Stimulated activated CD8-positive, alpha-beta memory T cell treated with anti-CD3 and anti-CD28 coated beads, Interleukin-4, amount 100 ng/mL, for 48 hours (primary cell): ENCODE results near the gene ARID3B.
"Not testable (repeated sequence)": the region's sequence is repeated elsewhere in the genome, so short reads cannot be mapped to it uniquely, and the experiment has no call there.

Source experiments
- DNase-seq: peaks from one replicate; pipeline ENCODE4 v3.0.0-alpha.2; 2020

The ARID3B gene

DNA sequence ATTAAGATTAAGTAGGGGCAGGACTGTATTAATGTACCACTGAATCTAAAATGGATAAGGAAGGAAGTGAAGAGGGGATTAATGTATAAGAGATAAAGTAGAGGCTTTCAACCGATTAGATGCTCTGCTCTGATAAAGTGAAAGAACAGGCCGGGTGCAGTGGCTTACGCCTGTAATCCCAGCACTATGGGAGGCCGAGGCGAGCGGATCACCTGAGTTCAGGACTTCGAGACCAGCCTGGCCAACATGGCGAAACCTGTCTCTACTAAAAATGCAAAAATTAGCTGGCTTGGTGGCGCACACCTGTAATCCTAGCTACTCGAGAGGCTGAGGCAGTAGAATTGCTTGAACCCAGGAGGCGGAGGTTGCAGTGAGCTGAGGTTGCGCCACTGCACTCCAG is 1.5 kb upstream of the ARID3B start:
- DNase-seq: not testable (repeated sequence)

DNA sequence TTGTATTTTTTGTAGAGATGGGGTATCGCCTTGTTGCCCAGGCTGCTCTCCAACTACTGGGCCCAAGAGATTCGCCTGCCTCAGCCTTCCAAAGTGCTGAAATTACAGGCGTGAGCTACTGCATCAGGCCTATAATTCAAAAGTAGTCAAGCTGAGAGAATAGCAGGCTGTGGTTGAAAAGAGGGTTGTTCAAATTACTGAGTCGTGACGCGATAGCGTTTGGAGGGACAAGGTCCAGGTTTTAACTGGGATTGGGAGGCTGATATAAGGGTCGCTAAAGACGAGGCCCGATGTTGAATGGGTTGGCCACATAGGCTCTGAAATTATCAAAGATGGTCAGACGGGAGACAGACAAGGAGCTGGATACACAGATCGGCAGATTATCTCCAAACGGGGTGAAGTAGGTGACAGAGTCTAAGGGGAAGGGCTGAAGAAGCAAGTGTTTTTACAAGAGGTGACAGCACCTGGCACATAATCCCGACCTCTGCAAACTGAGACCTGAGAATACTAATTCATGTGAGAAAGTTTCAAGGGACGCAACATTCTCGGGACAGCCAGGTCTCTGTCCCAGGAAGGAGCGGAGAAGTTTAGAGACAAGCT is 759 bp upstream of the ARID3B start:
- no peak for DNase-seq

DNA sequence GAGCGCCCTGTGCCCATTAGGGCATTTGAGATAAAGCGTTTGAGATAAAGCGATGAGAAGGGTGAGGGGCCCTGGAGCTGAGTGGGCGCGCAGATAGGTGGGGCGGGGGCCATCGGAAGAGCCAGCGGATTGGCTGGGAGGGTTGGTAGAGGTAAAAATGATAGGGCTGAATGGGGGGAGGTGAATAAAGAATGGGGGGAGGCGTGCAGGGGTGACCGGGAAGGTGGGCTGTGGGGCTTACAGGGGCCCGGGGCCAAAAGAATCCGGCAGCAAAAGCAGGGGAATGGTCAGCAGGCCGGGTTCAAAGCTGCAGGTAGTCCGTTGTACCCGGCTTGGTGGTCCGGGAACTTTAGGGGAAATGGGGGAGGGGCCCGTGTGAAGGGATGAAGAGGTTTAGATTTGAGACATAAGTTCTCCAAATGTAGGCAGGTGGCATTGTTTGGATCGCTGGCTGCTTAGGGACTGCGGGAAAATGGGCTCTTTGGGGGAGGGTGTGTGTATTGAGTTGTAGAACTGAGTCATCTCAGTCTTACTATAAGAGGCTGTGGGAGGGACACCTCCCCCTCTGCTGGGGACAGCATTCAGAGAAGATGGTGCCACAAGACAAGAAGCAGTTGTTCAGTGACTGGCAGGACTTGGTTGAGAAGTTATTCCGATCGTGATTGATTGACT is 610 bp downstream of the ARID3B start:
- DNase-seq: peak; percentile 78

DNA sequence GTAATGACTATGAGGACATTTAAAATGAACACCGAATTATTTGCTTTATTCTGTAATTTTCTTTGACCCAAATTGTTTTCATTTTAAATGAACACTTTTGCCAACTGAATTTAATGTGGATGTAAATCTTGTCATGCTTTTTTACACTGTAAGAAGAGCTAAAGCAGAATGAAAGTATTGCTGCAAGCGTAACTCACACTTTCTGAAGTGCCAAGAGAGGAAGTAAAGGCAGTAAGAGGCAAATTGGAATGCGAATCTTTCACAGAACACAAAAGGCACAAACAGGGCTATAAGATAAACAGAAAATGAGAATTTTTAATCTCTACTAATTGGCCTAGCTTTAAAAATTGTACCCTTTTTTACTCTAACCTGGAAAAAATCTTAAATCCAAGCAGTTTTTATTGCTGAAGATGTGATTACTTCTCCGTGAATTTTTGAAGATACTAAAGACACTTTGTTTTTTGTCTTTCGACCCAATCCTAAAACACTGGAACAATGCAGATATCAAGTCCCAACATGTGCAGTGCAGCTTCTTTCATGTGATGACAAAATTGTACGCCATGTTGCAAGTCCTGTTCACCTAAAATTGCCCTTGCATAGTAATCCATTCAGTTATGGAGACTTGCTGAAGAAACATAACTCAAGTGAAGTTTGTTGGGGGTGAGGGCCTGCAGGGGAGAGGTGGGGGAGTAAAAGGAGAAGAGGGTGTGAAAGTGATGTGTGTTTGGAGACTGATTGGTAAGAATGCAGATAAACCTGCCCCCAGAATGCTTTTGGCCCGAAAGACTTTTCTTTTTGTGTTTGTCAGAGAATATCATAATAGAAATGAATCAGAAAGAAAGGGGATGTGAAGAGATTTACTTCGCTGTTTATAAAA is 1.4 kb downstream of the ARID3B start:
- DNase-seq: no peak

DNA sequence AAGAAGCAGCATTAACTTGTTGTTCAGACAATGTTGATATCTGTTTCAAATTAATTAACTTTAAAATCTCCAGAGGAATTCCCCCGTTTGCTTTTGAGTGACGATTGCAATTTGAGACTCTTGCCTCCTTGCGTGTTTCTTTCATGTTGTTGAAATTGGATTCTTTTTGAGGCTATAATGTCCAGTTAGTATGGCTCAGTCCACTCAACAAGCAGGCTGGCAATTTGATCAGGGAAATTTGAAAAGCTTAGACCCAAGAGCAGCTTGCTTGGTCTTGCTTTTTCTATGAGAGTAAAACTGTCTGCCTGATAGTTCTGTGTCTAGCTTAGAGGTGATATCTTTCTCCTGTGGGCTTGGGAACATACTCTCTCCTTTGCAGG is 2.0 kb downstream of the ARID3B start:
- DNase-seq: no peak

DNA sequence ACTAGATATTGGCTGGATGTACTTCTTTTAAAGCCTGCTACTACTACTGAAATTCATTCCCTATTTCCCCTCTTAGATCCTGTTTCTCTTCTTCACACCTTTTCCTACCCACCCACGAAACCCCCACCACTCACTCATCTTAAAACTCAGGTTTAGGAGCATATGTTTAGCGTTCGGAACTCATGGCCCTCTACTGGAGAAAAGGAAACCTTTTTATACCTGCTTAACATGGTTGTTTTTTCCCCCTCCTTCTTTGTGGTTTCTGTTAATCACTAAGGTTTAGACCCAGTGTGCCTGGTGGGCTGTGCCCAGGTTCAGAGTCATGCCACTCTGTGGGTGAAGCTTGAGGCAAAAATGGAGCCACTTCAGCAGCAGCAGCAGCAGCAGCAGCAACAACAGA is 2.6 kb downstream of the ARID3B start:
- peak; percentile 35 for DNase-seq

DNA sequence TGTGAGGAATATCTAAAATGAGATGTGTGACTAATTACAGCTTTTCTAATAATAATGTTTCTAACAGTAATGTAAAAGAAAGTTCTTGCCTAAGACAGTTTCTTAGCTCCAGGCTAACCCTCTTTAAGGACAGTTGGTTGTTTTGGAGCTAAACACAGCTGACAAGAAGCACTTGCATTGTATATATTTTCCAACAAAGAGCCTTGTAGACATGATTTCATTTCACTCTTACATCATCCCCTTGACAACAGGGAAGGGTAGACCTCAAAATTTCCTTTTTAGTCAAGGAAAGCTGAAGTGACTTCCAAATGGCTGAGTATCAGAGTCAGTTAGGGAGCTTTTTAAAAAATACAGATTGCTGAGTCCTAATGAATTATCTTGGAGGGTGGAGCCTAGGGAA is 4.1 kb downstream of the ARID3B start:
- no peak for DNase-seq

DNA sequence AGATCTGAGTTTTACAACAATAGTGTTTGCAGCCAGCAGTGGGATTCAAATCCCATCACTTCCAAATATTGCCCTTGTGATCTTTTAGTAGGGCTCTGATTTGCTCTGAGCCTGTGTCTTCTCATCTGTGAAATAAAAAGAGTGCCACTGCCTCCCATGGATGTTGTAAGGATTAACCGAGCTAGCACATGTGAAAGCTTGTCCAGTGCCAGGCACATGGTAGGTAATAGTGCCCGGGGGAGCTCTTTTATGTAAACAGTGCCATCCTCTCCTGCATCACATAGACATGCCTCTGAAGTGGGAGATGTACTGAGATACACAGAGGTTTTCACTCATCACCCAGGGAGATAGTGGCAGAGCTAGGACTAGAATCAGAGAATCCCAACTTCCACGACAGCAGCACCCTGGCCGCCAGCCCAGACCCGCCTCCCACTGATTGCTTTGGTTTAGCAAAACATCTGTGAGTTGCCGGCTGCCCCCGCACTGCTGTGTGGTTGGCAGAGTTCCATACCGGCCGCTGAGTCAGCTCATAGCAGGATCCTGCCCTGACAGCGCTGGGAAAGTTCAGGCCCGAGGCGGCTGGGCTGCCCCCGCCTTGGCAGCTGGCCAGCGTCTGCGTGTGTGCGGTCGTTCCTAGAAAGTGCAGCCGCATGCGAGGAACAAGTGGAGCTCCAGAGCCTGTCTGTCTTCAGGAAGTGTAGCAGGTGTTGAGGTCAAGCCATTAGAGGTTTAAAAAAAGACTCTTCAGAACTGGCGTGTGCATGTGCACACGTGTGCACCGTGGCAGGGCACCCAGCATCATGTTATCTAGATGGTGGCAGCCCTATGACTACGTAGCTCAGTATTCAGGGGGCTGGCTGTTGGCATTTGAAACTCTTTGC is 5.0 kb downstream of the ARID3B start:
- peak; percentile 98 for DNase-seq

DNA sequence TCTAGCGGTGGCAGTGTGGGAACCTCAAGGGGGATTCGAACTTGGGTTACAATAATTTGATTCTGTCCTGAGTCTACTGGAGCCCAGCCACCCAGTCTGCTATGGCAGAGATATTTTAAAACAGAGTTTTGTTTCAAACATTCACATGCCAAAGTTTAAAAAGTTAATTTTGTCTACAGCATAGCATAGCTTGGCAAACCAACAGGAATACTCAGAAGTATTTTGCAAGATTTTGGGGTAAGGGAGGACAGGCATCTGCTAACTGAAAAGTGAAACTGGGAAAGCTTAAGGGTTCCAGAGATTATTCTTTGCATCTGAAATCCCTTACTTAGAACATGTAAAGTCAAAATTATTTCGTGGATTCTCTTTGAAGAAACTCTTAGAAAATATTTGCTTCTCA is 6.6 kb downstream of the ARID3B start:
- no peak for DNase-seq

DNA sequence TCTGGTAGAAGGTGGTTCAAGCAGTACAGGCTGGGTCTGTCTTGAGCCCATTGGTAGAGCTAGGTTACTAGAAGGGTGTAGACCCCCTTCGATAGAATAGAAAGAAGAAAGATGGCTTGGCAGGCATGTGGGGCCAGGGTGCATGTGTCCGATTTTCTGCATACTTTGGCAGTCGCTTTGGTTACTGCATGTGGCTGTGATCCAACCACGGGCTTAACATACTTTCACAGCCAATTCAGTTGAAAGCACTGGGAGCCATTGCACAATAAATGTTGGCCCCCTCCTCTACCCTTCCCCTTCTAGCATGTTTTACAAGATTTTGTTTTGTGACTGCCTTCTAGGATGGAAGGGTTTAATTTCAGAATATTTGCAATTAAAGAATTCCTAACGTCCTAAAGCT is 7.2 kb downstream of the ARID3B start:
- DNase-seq: no peak

DNA sequence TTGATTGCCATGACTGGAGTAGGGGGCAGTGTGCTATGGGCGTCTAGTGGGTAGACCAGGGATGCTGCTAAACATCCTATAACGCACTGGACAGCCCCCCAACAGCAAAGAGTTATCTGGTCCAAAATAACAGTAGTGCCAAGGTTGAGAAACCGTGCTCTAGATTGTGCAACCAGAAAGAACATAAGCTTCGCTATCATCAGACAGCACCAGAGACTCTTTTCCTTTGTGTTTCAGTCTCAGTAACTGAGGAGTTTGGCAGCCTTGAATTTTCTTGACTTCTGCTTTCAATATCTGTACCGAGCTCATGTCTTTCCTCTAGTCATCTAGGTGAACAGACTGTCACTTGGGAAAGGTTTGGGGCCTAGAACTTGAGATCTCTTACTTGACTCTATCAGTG is 8.8 kb downstream of the ARID3B start:
- no peak for DNase-seq

DNA sequence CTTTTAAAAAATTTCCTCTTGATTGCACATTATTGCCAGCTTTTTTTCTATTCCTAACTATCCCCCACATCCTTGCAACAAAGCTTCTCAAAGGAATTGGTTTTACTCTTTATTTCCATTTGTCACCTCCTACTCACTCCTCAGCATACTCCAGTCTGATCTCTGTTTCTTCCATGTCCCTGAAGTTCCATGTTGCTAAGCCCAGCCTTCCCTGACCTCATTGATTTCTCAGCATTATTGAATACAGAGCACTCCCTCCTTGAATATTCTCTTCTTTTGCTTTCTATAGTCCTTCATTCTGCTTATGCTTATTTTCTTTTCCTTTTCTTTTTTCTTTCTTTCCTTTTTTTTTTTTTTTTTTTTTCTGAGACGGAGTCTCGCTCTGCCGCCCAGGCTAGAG is 10.7 kb downstream of the ARID3B start:
- DNase-seq: no peak

DNA sequence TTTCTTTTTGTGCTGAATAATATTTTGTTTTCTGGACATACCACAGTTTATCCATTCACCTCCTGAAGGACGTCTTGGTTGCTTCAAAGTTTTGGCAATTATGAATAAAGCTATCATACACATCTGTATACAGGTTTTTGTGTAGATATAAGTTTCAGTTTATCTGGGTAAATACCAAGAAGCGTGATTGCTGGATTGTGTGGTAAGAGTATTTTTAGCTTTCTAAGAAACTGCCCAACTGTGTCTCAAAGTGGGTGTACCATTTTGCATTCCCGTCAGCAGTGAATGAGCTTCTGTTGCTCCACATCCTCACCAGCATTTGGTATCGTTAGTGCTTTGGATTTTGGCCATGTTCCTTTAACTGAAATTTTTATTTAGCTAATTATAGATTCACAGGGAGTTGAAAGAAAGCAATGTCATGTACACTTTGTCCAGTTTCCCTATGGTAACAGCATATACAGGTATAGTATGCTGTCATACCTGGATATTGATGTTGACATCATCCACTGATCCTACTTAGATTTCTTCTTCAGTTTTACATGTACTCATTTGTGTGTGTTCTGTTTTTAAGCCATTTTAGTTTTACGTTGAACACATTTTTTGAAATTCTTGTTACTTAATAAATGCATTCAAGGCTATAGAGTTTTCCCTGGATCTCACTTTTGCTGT is 11.9 kb downstream of the ARID3B start:
- no peak for DNase-seq

DNA sequence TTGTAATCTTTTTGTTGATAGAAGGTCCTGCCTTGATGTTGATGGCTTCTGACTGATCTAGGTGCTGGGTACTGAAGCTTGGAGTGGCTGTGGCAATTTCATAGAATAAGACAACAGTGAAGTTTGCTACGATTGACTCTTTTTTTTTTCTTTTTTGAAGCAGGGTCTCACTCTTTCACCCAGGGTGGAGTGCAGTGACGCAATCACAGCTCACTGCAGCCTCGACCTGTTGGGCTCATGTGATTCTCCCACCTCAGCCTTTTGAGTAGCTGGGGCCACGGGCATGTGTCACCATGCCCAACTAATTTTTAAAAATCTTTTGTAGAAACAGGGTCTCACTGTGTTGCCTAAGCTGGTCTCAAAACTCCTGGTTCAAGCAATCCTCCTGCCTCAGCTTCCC is 14.2 kb downstream of the ARID3B start:
- DNase-seq: no peak

DNA sequence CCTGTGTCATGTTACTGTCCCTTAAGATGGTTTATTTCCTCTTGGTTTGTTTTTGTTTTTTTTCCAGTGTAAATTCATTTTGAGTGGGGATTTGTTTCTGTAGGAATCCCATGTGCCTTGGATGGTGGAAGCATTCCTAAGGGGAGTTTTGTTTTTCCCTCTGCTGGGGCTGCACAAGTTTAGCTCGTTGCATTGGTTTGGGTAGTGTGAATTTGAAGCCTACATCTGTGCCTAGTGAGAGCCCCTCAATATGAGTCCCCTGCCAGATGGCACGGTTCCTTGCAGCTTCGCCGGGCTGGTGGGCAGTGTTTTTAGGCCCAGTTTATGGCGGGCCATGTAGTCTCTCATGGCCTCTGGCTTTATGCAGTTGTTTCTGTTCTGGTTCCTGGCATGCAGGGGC is 17.7 kb downstream of the ARID3B start:
- no peak for DNase-seq

DNA sequence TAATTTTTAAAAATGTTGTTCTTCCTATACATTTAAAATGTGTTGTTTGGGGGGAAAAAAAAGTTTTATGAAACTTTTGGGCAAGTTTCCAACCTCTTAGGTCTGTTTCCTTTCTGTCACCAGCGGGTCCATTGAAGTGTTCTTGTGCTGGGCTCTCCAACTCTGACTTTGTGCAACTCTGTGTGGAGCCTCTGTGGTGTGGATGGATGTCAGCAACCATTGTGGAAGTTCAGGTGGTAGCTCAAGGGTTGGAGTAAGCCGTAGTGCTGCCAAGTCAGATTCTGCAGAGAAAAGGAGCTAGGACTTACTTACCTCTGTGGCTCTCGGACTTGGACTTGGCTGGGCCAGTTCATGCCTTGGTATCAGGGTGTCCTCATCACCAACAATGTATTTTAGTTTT is 22.4 kb downstream of the ARID3B start:
- DNase-seq: no peak

DNA sequence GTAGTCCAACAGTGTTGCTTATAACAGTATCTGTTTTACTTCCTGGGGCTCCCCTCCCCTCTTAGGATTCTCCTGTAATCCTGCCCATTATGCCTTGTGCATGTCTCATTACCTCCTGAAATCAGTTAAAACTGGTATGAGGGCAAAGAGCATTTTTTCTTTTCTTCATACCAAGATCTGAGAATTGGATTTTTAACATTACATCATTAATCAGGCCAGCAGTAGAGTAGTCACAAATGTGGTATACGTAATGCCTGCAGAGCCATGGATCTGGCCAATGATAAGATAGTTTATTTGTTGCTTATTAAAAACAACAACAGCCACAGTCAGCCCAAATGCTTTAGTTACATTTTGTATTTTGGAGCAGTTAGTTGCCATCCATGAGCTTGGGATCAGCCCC is 23.2 kb downstream of the ARID3B start:
- no peak for DNase-seq

DNA sequence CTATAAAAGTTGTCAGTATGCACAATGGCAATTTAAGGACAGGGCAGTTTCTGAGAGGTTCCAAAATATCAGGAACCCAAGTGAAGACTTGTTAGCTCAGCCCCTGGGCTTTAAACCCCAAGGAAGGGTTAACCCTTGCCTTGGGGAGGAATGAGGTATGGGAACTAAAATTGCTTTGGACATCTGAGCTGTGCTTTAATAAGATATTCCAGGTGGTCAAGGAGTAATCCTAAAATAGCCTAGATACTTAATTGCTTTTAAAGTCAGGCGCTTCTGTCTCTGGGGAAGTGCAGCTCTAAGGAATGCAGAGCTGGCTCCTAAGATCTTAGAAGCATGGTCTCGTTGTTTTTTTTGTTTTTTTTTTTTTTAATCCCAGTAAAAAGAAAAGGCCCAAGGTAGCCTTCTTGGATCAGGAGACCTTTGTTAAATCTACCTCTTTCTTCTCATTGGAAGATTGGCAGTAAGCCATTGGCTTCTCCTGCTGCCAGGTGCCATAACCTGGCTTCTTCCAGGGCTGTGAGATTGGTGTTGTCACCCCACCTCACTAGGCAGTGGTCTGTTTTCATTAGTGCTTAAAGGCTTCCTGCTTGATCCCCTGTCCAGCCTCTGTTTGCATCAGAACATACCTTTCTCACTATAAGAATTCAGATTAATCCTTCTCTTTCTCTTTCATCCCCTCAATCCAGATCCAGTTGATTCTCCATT is 24.5 kb downstream of the ARID3B start:
- DNase-seq: no peak

DNA sequence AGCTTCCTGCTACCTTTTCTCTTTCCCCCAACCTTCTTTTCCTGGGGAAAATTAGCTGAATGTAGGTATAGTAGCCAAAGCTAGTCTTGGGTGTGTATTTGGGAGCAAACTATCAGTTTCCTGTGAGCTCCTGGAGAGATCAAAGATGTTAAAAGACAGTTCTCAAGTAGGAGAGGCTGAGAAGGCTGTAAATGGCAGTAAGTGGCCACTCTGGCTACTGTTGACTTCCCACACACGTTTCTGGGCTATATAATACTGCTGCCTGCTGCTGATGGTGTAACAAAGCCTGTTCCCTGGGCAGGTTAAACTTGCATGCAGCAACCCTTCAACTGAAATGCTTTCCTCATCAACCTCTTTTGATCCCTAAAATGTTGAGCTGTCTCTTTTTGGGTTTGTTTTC is 27.6 kb downstream of the ARID3B start:
- DNase-seq: no peak

DNA sequence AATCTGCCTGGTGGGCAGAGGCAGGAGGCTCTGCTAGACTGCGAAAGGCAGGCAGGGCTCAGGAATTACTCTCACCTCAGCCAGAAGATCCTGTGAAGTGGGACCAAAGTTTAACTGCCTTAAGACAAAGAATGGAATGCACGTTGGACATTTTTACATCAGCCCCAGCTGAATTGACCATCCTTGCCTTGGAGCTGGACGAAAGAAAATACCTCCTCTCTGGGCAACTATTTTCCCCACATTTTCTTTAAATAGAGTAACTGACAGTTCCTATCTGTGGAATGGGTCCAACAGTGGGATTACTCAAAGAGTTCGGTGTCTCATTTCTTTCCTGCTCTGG is 28.7 kb downstream of the ARID3B start:
- no peak for DNase-seq

DNA sequence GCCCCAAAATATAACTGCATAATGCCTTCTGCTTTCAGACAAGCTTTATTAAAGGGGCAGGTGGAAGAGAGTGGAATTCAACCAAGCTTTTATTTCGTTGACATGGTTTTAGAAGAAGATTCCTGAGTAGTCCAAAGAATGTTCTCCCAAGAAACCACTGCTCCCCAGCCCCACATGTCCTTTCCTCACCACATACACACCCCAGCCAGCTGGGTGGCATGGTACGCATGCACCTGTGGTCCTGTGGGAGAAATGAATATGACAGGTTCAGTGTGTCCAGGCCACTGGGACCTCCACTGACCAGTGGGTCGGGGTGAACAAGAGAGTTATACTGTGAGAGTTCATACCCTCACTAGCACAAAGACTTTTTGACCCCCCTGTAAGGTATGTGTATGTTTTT is 30.2 kb downstream of the ARID3B start:
- DNase-seq: no peak

DNA sequence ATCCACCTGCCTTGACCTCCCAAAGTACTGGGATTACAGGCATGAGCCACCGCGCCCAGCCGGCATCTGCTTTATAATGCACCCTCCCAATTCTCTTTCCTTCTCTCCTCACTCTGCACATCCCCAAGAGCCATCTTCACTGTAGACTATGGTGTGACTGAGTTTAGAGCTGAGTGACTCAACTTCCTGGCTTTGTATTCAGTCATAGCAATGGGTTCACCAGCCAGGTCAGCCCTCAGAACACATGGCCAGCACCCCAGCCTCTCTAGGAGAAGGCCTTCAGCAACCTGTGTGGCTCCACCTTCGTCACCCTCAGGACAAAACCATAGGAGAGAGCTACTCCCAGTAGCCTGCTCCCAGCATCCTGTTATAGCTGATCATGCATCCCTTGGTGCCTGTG is 33.0 kb downstream of the ARID3B start:
- DNase-seq: no peak
